Measurements from ENCODE around the gene XPNPEP3. TPM values are rescaled to one million over a fixed set of nuclear protein-coding genes. Genes with fewer than 3 reads are reported as not detected.
"Not testable (repeated sequence)": the region's sequence is repeated elsewhere in the genome, so short reads cannot be mapped to it uniquely, and the experiment has no call there.

The XPNPEP3 gene
- total RNA-seq, 4 donors from 2014 or later, result 7.6 to 15.8 (median 10.2) TPM

GRCh38 chr22:40818192-40818746 lies 38.7 kb upstream of the XPNPEP3 start:
- Histone ChIP-seq H3K27me3 (no peaks in the 10 kb centered on the region), H3K9me3 (no peaks in the 10 kb centered on the region), H3K4me1 (peaks cover 20 to 34% (median 30%) of the 10 kb centered on the region in 4 donors), H3K27ac (replicated peaks in 1 of 4) (peak overlapping the region in 1 of 4 donors; percentile 78), H3K36me3 (peaks cover 0 to 18% (median 7%) of the 10 kb centered on the region in 4 donors), H3K4me3 (peak overlapping the region; percentile 89 to 100 (median 95))
- no peak for DNase-seq (ENCODE audit: extremely low spot score)
- intact Hi-C loops (cut with DNase I), result loop anchor here (5.0 kb wide), 1 partner anchor 39 kb away; the partner anchor contains the start of genes ST13 and XPNPEP3
- 47% methylated on average over 14 of the region's 14 CpGs for WGBS
- TF ChIP-seq CTCF (IDR thresholded peaks at IDR 0.05) (no peak), POLR2A (IDR thresholded peaks at IDR 0.05; ENCODE audit: low read depth) (no peak), EP300 (IDR thresholded peaks at IDR 0.05) (no peak), POLR2AphosphoS5 (IDR thresholded peaks at IDR 0.05) (no peak)

- 0% methylated on average over 29 of the region's 61 CpGs for WGBS
- intact Hi-C loops (cut with DNase I), result loop anchor here (5.0 kb wide), 1 partner anchor 38 kb away; the partner anchor contains the start of genes ST13 and XPNPEP3
- Histone ChIP-seq H3K27ac (replicated peaks in 1 of 4) (peak within 1 kb of the TSS; percentile 78 to 85 (median 83)), H3K4me3 (peak within 1 kb of the TSS; percentile 89 to 100 (median 95)), H3K4me1 (peaks cover 20 to 34% (median 30%) of the 10 kb centered on the region in 4 donors), H3K27me3 (no peaks in the 10 kb centered on the region), H3K36me3 (peaks cover under 1 to 23% (median 9%) of the 10 kb centered on the region in 4 donors), H3K9me3 (no peaks in the 10 kb centered on the region)
- DNase-seq (ENCODE audit: extremely low spot score), result peak; percentile 99
- TF ChIP-seq EP300 (IDR thresholded peaks at IDR 0.05), result no peak
- TF ChIP-seq POLR2AphosphoS5 (IDR thresholded peaks at IDR 0.05), result peak; percentile 61 to 81
- peak; percentile 26 to 54 (median 35) for TF ChIP-seq CTCF (IDR thresholded peaks at IDR 0.05)
- TF ChIP-seq POLR2A (IDR thresholded peaks at IDR 0.05; ENCODE audit: low read depth), result no peak
Measured at GRCh38 chr22:40818747-40819598, 38.0 kb upstream of the XPNPEP3 start, which contains the start of gene SLC25A17. Gene SLC25A17, minus strand, starts transcription at chr22:40819346. Its CDS starts 98 bp downstream, at chr22:40819248.

DNA sequence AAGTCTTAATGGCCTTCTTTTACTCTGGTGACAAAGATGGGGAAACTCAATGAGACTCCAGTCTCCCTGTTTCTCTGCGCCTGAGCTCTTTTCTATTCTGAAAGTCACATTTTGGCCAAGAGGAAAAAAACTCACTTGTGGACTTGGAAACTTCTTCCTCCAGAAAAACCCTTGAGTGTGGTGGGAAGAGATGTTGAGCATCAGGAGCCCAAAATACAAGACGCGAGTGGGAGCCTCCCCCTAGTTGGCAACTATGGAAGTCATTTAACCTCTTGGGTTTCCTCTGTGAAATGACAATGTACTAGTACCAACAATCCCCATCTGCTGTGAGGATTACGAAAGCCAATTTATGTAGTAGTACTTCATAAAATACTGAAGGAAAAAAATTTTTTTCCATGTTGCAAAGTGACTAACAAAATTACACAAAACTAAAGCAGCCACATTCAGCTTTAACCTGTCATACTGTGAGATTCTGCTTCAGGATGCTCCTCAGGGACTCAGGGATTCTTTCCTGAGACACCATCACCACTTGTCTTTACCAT lies 37.3 kb upstream of the XPNPEP3 start:
- H3K27ac ChIP-seq (replicated peaks in 1 of 4), result peak overlapping the region; percentile 78 to 85 (median 83)
- peak overlapping the region; percentile 89 to 100 (median 95) for H3K4me3 ChIP-seq
- H3K27me3 ChIP-seq, result no peaks in the 10 kb centered on the region
- 10% methylated on average over 4 of the region's 4 CpGs for WGBS
- intact Hi-C loops (cut with DNase I), result loop anchor here (5.0 kb wide), 1 partner anchor 38 kb away; the partner anchor contains the start of genes ST13 and XPNPEP3
- H3K4me1 ChIP-seq, result peaks cover 20 to 34% (median 30%) of the 10 kb centered on the region in 4 donors
- no peak for TF ChIP-seq CTCF (IDR thresholded peaks at IDR 0.05)
- TF ChIP-seq EP300 (IDR thresholded peaks at IDR 0.05), result no peak
- no peak for TF ChIP-seq POLR2AphosphoS5 (IDR thresholded peaks at IDR 0.05)
- no peak for TF ChIP-seq POLR2A (IDR thresholded peaks at IDR 0.05; ENCODE audit: low read depth)
- no peak for DNase-seq (ENCODE audit: extremely low spot score)
- H3K36me3 ChIP-seq, result peaks cover 4 to 25% (median 14%) of the 10 kb centered on the region in 4 donors
- H3K9me3 ChIP-seq, result no peaks in the 10 kb centered on the region

GRCh38 chr22:40823426-40823825 lies 33.5 kb upstream of the XPNPEP3 start:
- Histone ChIP-seq H3K9me3 (no peaks in the 10 kb centered on the region), H3K4me3 (no peak overlapping the region), H3K27ac (replicated peaks in 1 of 4) (no peak overlapping the region), H3K4me1 (peaks cover 8 to 21% (median 11%) of the 10 kb centered on the region in 4 donors), H3K36me3 (peaks cover 18 to 63% (median 42%) of the 10 kb centered on the region in 4 donors), H3K27me3 (no peaks in the 10 kb centered on the region)
- DNase-seq (ENCODE audit: extremely low spot score), result no peak
- intact Hi-C loops (cut with DNase I), result no loop called here
- no peak for TF ChIP-seq POLR2AphosphoS5 (IDR thresholded peaks at IDR 0.05)
- no peak for TF ChIP-seq POLR2A (IDR thresholded peaks at IDR 0.05; ENCODE audit: low read depth)
- TF ChIP-seq CTCF (IDR thresholded peaks at IDR 0.05), result no peak
- 87% methylated on average over 1 of the region's 1 CpG for WGBS

- peaks cover 40 to 91% (median 69%) of the 10 kb centered on the region in 4 donors for H3K36me3 ChIP-seq
Measured at GRCh38 chr22:40826292-40826691, 30.7 kb upstream of the XPNPEP3 start.

More at GRCh38 chr22:40826292-40826691, 30.7 kb upstream of the XPNPEP3 start:
- 90% methylated on average over 1 of the region's 2 CpGs for WGBS
- DNase-seq (ENCODE audit: extremely low spot score); H3K4me3 ChIP-seq; H3K9me3 ChIP-seq; intact Hi-C loops (cut with DNase I); H3K27ac ChIP-seq (replicated peaks in 1 of 4); H3K27me3 ChIP-seq; H3K4me1 ChIP-seq: not testable (repeated sequence)

Data from esophagus muscularis mucosa (tissue), 4 donors.